SH-SY5Y (cell line): ENCODE results near the gene GPC1.

ENCODE experiments used
- GATA2 ChIP-seq: IDR thresholded peaks from 2 replicates; pipeline ENCODE4 v1.6.1; 2011; ENCODE audit warnings: mild to moderate bottlenecking, low read depth, low read length
- GATA3 ChIP-seq: IDR thresholded peaks from 2 replicates; pipeline ENCODE4 v1.6.1; 2011; ENCODE audit warnings: low read depth, mild to moderate bottlenecking, low read length, moderate library complexity

- TF ChIP-seq GATA2 (no peak), GATA3 (no peak)
Measured at GRCh38 chr2:240442891-240443715, 7.6 kb downstream of the GPC1 start.
